ENCODE measurements around the gene EZH1. TPM values are rescaled to one million over a fixed set of nuclear protein-coding genes. Genes with fewer than 3 reads are reported as not detected.
A peak's percentile ranks its signal among the peaks of the same experiment; 100 is the strongest.
"Not testable (repeated sequence)": the region's sequence is repeated elsewhere in the genome, so short reads cannot be mapped to it uniquely, and the experiment has no call there.

EZH1 gene
- total RNA-seq, 8 experiments from 2014 or later = 13.8 to 44.5 (median 27.8) TPM

DNA sequence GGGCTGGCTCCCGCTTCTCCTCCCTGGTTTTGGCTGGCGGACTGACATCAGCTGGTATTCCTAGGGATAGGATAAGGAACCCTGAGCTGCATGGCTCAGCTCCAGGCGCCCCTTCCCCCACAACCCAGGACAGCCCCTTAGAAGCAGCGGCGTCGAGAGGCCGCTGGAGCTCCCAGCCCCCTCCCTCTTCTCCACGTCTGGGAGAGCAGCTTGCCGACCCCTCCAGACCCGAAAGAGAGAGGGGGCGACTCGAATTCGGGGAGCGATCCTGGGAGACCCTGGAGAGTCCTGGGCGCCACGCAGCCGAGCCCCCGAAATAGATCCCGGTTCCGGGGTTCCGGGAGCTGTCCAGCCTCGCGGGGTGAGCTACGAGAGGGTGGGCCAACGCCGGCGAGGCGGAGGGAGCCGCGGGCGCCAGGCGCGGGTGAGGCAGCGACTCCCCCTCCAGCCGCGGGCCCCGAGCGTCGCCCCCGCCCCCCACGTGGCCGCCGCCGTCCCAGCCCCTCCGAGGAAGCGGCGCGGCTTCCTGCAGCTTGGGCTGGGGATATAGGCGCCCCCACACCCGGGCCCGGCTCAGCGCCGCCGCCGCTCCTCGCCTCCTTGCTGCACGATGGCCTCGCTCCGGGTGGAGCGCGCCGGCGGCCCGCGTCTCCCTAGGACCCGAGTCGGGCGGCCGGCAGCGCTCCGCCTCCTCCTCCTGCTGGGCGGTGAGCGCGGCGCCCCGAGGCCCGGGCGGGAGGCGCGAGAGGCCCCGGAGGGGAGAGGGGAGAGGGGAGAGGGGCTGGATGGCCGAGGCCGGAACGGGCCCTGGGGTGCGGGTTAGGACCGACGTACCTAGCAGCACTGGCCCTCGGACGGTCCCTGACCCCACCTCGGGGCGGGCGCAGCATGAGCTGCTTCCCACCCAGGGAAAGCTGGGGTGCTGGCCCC is 16.1 kb upstream of the EZH1 start, which contains the start of gene RAMP2:
Gene RAMP2, plus strand, starts transcription at position 576 of the 930 bp plus-strand sequence. Its CDS starts 35 bp downstream, at position 611.
- no peak within 1 kb of the TSS for H3K27ac ChIP-seq
- in situ Hi-C loops (cut with MboI; ENCODE audit: low pct_unique_long_range_greater_than_20kb in 2 of 9, low sequenced_read_pairs in 9 of 9, unreplicated experiment in 9 of 9) = no loop called here
- whole genome bisulfite sequencing, 10 experiments = 0 to 60% methylated on average over 1 to 2 of the region's 92 CpGs; no CpG with 5 or more reads in 8 of the 10 experiments
- H3K4me1 ChIP-seq (replicated peaks in 1 of 2) = peaks cover 6 to 23% of the 10 kb centered on the region in 2 donors
- peak; percentile 71 to 80 (median 76) for ATAC-seq (replicated peaks in 6 of 8)
- H3K4me3 ChIP-seq = peak within 1 kb of the TSS; percentile 29 to 49 (median 41)

DNA sequence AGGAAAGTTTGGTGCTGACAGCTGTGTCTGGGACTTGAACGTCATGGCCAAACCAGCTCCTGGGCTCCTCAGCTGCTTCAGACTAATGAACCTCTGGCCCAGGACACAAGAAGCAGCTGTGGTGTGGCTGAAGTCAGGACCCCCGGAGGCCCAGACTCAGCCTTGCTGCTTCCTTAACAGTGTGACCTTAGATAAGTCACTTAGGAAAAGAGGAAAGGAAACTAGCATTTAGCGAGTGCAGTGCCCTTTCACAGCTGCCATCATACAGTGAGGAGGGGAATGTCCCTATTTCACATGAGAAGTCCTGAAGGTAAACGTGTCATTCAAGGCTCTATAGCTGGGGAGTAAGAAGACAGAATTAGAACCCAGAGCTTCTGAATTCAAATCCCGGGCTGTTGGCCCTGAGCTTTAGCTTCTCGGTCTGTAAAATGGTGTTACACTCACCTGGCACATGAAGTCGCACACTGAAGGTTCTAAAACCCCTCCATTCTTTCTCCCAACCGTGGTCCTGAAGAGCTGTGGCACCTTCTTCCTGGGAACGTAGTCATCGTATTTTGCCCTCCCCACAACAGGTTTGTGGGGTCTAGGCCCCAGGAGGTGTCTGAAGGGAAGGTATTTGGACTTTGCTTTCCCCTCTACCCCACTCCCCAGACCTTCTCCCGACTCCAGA is 15.3 kb upstream of the EZH1 start:
- ATAC-seq (replicated peaks in 6 of 8) = no peak
- Histone ChIP-seq H3K27ac (no peak overlapping the region), H3K4me3 (peak overlapping the region in 4 of 5 donors; percentile 29 to 49 (median 39)), H3K4me1 (replicated peaks in 1 of 2) (peaks cover 6 to 23% of the 10 kb centered on the region in 2 donors)
- WGBS, 10 experiments = 0 to 83% (median 64%) methylated on average over 1 to 6 of the region's 11 CpGs; no CpG with 5 or more reads in 3 of the 10 experiments
- in situ Hi-C loops (cut with MboI; ENCODE audit: low pct_unique_long_range_greater_than_20kb in 2 of 9, low sequenced_read_pairs in 9 of 9, unreplicated experiment in 9 of 9) = no loop called here

DNA sequence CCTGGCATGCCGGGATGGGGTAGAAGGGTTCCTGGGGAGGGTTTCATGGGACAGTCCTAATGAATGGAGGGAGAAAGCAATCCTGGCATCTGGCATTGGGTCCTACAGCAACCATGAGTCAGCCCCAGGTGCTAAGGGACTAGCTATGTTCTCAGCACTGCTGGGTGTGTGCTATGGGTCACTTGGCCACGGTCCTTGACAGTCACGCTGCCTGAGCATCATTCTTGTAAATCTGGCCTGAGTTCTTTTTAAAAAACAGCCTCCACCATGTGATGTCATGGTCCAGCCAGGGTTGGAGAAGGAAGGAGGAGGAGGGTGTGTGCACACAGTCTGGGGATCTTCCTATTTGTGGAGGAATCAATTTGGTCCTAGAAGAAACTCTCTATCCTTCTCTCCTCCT is 9.9 kb upstream of the EZH1 start:
- Histone ChIP-seq H3K4me1 (replicated peaks in 1 of 2) (peaks cover 0 to under 1% of the 10 kb centered on the region in 2 donors), H3K27ac (no peak overlapping the region), H3K4me3 (no peak overlapping the region)
- peak in 6 of 8 experiments; percentile 20 to 97 (median 51) for ATAC-seq (replicated peaks in 6 of 8)
- 67 to 100% (median 82%) methylated on average over 1 to 3 of the region's 3 CpGs; no CpG with 5 or more reads in 3 of the 10 experiments for WGBS, 10 experiments
- in situ Hi-C loops (cut with MboI; ENCODE audit: low pct_unique_long_range_greater_than_20kb in 2 of 9, low sequenced_read_pairs in 9 of 9, unreplicated experiment in 9 of 9) = no loop called here

DNA sequence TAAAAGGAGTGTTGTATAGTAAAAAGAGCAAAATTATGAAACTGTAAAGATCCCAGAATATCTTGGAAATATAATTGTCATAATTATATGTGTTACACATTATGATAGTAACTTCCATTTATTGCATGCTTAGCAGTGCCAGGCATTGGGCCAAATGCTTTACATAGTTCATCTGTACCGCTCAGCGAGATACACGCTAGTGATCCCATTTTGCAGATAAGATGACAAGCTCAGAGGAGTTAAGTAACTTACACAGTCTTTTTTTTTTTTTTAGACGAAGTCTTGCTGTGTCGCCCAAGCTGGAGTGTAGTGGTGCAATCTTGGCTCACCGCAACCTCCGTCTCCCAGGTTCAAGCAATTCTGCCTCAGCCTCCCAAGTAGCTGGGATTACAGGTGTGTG is 6.8 kb upstream of the EZH1 start:
- H3K27ac ChIP-seq = no peak overlapping the region
- no peak overlapping the region for H3K4me3 ChIP-seq
- H3K4me1 ChIP-seq (replicated peaks in 1 of 2) = peaks cover 0 to 17% of the 10 kb centered on the region in 2 donors
- no peak for ATAC-seq (replicated peaks in 6 of 8)
- WGBS, 10 experiments = 69 to 100% (median 91%) methylated on average over 1 to 7 of the region's 7 CpGs; no CpG with 5 or more reads in 1 of the 10 experiments
- in situ Hi-C loops (cut with MboI; ENCODE audit: low pct_unique_long_range_greater_than_20kb in 2 of 9, low sequenced_read_pairs in 9 of 9, unreplicated experiment in 9 of 9) = no loop called here

DNA sequence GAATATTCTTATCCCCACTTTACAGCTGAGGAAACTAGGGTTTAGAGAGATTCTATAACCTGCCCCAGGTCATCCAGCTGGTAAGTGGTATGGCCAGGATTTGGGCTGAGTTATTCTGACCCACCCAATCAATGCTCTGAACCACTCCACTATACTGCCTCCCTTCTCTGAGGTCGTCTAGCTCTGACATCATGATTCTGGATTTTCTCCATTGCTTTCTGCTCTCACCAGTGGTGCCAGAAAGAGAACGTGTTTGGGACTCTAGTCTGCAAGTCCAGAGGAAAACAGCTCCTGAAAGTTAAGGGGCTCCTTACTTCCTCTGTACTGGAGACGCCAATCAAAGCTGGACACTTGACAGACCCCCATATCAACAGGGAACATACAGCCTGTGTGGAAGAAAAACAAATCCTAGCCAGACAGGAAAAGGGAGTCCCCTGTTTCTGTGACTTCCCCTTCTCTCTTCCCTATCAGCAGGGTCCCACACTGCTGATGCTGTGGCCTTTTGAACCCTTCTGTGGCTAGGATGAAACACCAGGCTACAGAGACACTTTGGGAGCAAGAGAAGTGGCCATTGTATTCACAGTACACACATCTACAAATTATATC is 6.0 kb upstream of the EZH1 start:
- ATAC-seq (replicated peaks in 6 of 8) = no peak
- WGBS, 10 experiments = 7 to 67% (median 37%) methylated on average over 1 to 3 of the region's 3 CpGs; no CpG with 5 or more reads in 4 of the 10 experiments
- no peak overlapping the region for H3K4me3 ChIP-seq
- peaks cover 0 to 17% of the 10 kb centered on the region in 2 donors for H3K4me1 ChIP-seq (replicated peaks in 1 of 2)
- no peak overlapping the region for H3K27ac ChIP-seq
- in situ Hi-C loops (cut with MboI; ENCODE audit: low pct_unique_long_range_greater_than_20kb in 2 of 9, low sequenced_read_pairs in 9 of 9, unreplicated experiment in 9 of 9) = no loop called here

DNA sequence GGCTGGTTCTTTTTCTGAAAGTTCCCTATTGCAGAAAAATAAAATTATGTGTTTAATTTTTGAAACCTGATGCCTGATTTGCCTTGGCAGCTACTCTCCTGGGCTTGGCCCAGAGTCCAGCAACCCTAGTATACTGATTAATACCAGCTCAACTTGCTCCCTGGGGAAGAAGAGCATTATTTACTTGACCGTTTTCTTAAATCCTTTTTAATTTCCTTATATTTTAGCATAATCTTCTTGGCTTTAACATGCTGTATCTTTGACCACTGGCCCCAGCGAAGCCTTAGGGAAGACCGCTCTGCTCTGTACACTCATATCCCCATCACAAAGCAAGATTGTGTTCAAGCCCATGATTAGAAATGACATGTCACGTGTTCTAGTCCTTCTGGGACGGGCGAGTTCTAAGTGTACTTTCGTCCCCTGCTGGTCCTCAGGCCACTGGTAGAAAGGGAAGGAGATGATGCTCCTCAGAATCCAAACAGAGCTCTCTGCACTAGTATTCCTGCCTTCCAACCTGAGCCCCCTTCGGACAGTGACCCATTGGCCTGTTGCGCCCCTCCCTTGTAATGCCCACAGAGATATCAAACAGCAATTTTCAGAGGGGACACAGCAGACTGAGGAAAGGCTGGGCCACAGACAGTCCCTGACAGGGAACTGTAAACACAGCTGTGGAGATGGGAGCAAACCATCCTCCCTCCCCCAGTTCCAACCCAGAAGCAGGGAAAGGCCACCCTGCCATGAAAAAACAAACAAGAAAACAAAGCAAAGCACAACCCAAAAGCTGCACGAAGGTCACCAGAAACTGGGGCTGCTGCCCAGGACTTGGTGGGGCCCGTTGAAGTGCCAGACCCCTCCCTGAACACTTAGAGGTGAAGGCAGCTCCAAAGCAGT is 4.3 kb upstream of the EZH1 start:
- no peak for ATAC-seq (replicated peaks in 6 of 8)
- Histone ChIP-seq H3K27ac (no peak overlapping the region), H3K4me3 (no peak overlapping the region), H3K4me1 (replicated peaks in 1 of 2) (peaks cover 0 to 17% of the 10 kb centered on the region in 2 donors)
- in situ Hi-C loops (cut with MboI; ENCODE audit: low pct_unique_long_range_greater_than_20kb in 2 of 9, low sequenced_read_pairs in 9 of 9, unreplicated experiment in 9 of 9) = no loop called here
- WGBS, 10 experiments = 10 to 91% (median 81%) methylated on average over 2 to 9 of the region's 11 CpGs; no CpG with 5 or more reads in 1 of the 10 experiments

- H3K4me3 ChIP-seq = no peak overlapping the region
- ATAC-seq (replicated peaks in 6 of 8) = no peak
- in situ Hi-C loops (cut with MboI; ENCODE audit: low pct_unique_long_range_greater_than_20kb in 2 of 9, low sequenced_read_pairs in 9 of 9, unreplicated experiment in 9 of 9) = no loop called here
- H3K4me1 ChIP-seq (replicated peaks in 1 of 2) = peaks cover 6 to 23% of the 10 kb centered on the region in 2 donors
- WGBS, 10 experiments = 17 to 60% (median 30%) methylated on average over 2 to 6 of the region's 7 CpGs; no CpG with 5 or more reads in 1 of the 10 experiments
- no peak overlapping the region for H3K27ac ChIP-seq
Observed at GRCh38 chr17:42748202-42748907, 3.5 kb upstream of the EZH1 start.

DNA sequence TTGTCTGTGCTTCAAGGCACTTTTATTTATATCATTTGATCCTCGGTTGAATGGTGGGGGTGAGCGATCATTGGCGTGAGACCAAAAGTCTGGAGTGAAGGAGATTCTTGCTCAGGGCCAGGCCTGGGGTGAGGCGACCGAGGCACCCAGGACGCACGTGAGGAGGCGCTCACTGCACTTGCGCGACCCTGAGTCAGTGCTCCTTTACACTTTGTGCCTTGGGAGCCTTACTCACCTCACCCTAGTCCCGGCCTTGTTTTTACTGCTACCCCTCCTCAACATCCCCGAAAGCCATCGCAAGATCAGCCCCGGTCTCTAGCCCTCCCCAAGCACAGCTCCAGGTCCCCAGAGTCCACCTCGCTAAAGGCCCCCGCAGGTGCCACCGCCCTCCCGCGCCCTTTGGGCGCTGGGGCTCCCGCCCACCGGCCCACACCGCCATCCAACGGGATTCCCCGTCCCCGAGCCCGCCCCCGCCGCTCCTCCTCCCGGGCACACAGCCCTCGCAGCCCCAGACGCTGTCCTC is 496 bp downstream of the EZH1 start:
- ATAC-seq (replicated peaks in 6 of 8) = peak; percentile 73 to 87 (median 78)
- in situ Hi-C loops (cut with MboI; ENCODE audit: low pct_unique_long_range_greater_than_20kb in 2 of 9, low sequenced_read_pairs in 9 of 9, unreplicated experiment in 9 of 9) = no loop called here
- Histone ChIP-seq H3K4me3 (peak overlapping the region; percentile 55 to 87 (median 66)), H3K4me1 (replicated peaks in 1 of 2) (peaks cover 6 to 19% of the 10 kb centered on the region in 2 donors), H3K27ac (peak overlapping the region; percentile 56 to 81)
- WGBS, 10 experiments = 0 to 10% (median 0%) methylated on average over 1 to 5 of the region's 32 CpGs; no CpG with 5 or more reads in 3 of the 10 experiments

GRCh38 chr17:42743595-42744282 is 1.1 kb downstream of the EZH1 start:
- peak overlapping the region; percentile 55 to 87 (median 66) for H3K4me3 ChIP-seq
- ATAC-seq (replicated peaks in 6 of 8) = peak in 2 of 8 experiments; percentile 5 to 7
- WGBS, 10 experiments = 35 to 100% (median 61%) methylated on average over 2 to 9 of the region's 10 CpGs
- peaks cover 6 to 13% of the 10 kb centered on the region in 2 donors for H3K4me1 ChIP-seq (replicated peaks in 1 of 2)
- no peak overlapping the region for H3K27ac ChIP-seq
- in situ Hi-C loops (cut with MboI; ENCODE audit: low pct_unique_long_range_greater_than_20kb in 2 of 9, low sequenced_read_pairs in 9 of 9, unreplicated experiment in 9 of 9) = no loop called here

- in situ Hi-C loops (cut with MboI; ENCODE audit: low pct_unique_long_range_greater_than_20kb in 2 of 9, low sequenced_read_pairs in 9 of 9, unreplicated experiment in 9 of 9); H3K4me1 ChIP-seq (replicated peaks in 1 of 2): not testable (repeated sequence)
- 86 to 100% (median 93%) methylated on average over 2 to 6 of the region's 11 CpGs; no CpG with 5 or more reads in 1 of the 10 experiments for WGBS, 10 experiments
Observed at GRCh38 chr17:42742916-42743315, 1.9 kb downstream of the EZH1 start.

GRCh38 chr17:42740699-42741098 is 4.1 kb downstream of the EZH1 start:
- WGBS, 10 experiments = 33 to 100% (median 73%) methylated on average over 1 of the region's 1 CpG
- no peak for ATAC-seq (replicated peaks in 6 of 8)
- in situ Hi-C loops (cut with MboI; ENCODE audit: low pct_unique_long_range_greater_than_20kb in 2 of 9, low sequenced_read_pairs in 9 of 9, unreplicated experiment in 9 of 9) = no loop called here

More at GRCh38 chr17:42742916-42743315, 1.9 kb downstream of the EZH1 start:
- H3K27ac ChIP-seq; ATAC-seq (replicated peaks in 6 of 8); H3K4me3 ChIP-seq: not testable (repeated sequence)

More at GRCh38 chr17:42740699-42741098, 4.1 kb downstream of the EZH1 start:
- Histone ChIP-seq H3K27ac (no peak overlapping the region), H3K4me3 (no peak overlapping the region), H3K4me1 (replicated peaks in 1 of 2) (peaks cover 6% of the 10 kb centered on the region in 2 donors)

Data from motor neuron (in vitro differentiated cells).